ENCODE measurements around the gene FLNB. TPM values are rescaled to one million over a fixed set of nuclear protein-coding genes. Genes with fewer than 3 reads are reported as not detected.

The FLNB gene
- total RNA-seq, 2 experiments from 2014 or later = 26.3 to 28.4 TPM

GRCh38 chr3:58129041-58129770, 121.0 kb downstream of the FLNB start:
- H3K4me1 Mint-ChIP-seq (ENCODE audit: low read depth) = peaks cover 3% of the 10 kb centered on the region
- TF ChIP-seq CTCF (IDR thresholded peaks at IDR 0.05) = no peak
- no peaks in the 10 kb centered on the region for H3K27me3 Mint-ChIP-seq
- no peaks in the 10 kb centered on the region for H3K9me3 Mint-ChIP-seq
- no peak overlapping the region for H3K27ac Mint-ChIP-seq
- ATAC-seq (no peak), DNase-seq (no peak)
- CTCF ChIA-PET = interaction anchor here (0.8 to 5.6 kb wide), 3 partner anchors 38 to 121 kb away, joined by 3 to 28 read pairs (median 3); partner anchors contain the start of gene FLNB
- intact Hi-C loops (cut with micrococcal nuclease) = no loop called here
- POLR2A ChIA-PET = interaction anchor here (0.5 to 0.9 kb wide), 3 partner anchors 25 to 263 kb away, joined by 3 read pairs; no protein-coding TSS in a partner anchor
- no peak overlapping the region for H3K4me3 Mint-ChIP-seq
- H3K36me3 Mint-ChIP-seq (ENCODE audit: low read depth) = peaks cover 15% of the 10 kb centered on the region

- CTCF ChIA-PET = interaction anchor here (2.6 to 5.6 kb wide), 2 partner anchors 36 to 123 kb away, joined by 8 to 28 read pairs; no protein-coding TSS in a partner anchor
Measured at GRCh38 chr3:58130591-58130990, 122.4 kb downstream of the FLNB start.

GRCh38 chr3:58131101-58131825, 123.0 kb downstream of the FLNB start:
- ChIA-PET CTCF (interaction anchor here (2.6 to 5.6 kb wide), 2 partner anchors 36 to 124 kb away, joined by 8 to 28 read pairs; no protein-coding TSS in a partner anchor), POLR2A (no interaction called here)
- intact Hi-C loops (cut with micrococcal nuclease) = no loop called here
- no peak for TF ChIP-seq CTCF (IDR thresholded peaks at IDR 0.05)
- no peak for ATAC-seq
- DNase-seq = no peak
- H3K36me3 Mint-ChIP-seq (ENCODE audit: low read depth) = peaks cover 17% of the 10 kb centered on the region
- H3K4me3 Mint-ChIP-seq = no peak overlapping the region
- no peaks in the 10 kb centered on the region for H3K9me3 Mint-ChIP-seq
- no peak overlapping the region for H3K27ac Mint-ChIP-seq
- peaks cover 3% of the 10 kb centered on the region for H3K4me1 Mint-ChIP-seq (ENCODE audit: low read depth)
- no peaks in the 10 kb centered on the region for H3K27me3 Mint-ChIP-seq

More at GRCh38 chr3:58130591-58130990, 122.4 kb downstream of the FLNB start:
- DNase-seq (no peak), ATAC-seq (no peak)
- H3K9me3 Mint-ChIP-seq = no peaks in the 10 kb centered on the region
- no peak overlapping the region for H3K27ac Mint-ChIP-seq
- no peaks in the 10 kb centered on the region for H3K27me3 Mint-ChIP-seq
- TF ChIP-seq CTCF (IDR thresholded peaks at IDR 0.05) = no peak
- intact Hi-C loops (cut with micrococcal nuclease) = no loop called here
- POLR2A ChIA-PET = no interaction called here
- H3K4me3 Mint-ChIP-seq = no peak overlapping the region
- H3K4me1 Mint-ChIP-seq (ENCODE audit: low read depth) = peaks cover 3% of the 10 kb centered on the region
- peaks cover 13% of the 10 kb centered on the region for H3K36me3 Mint-ChIP-seq (ENCODE audit: low read depth)

GRCh38 chr3:58132850-58133249, 124.6 kb downstream of the FLNB start:
- H3K36me3 Mint-ChIP-seq (ENCODE audit: low read depth) = peaks cover 19% of the 10 kb centered on the region

More at GRCh38 chr3:58132850-58133249, 124.6 kb downstream of the FLNB start:
- intact Hi-C loops (cut with micrococcal nuclease) = no loop called here
- Mint-ChIP-seq H3K27ac (no peak overlapping the region), H3K27me3 (no peaks in the 10 kb centered on the region), H3K4me1 (ENCODE audit: low read depth) (peaks cover 3% of the 10 kb centered on the region), H3K4me3 (no peak overlapping the region), H3K9me3 (no peaks in the 10 kb centered on the region)
- ATAC-seq = no peak
- CTCF ChIA-PET = interaction anchor here (2.6 to 5.6 kb wide), 2 partner anchors 34 to 125 kb away, joined by 8 to 28 read pairs; no protein-coding TSS in a partner anchor
- POLR2A ChIA-PET = interaction anchor here (0.7 to 0.9 kb wide), 2 partner anchors 97 to 125 kb away, joined by 3 read pairs; partner anchors contain the start of gene FLNB
- TF ChIP-seq CTCF (IDR thresholded peaks at IDR 0.05) = no peak
- no peak for DNase-seq
